ENCODE results near the gene NECTIN2.
"Not testable (repeated sequence)": the region's sequence is repeated elsewhere in the genome, so short reads cannot be mapped to it uniquely, and the experiment has no call there.

NECTIN2 gene

DNA sequence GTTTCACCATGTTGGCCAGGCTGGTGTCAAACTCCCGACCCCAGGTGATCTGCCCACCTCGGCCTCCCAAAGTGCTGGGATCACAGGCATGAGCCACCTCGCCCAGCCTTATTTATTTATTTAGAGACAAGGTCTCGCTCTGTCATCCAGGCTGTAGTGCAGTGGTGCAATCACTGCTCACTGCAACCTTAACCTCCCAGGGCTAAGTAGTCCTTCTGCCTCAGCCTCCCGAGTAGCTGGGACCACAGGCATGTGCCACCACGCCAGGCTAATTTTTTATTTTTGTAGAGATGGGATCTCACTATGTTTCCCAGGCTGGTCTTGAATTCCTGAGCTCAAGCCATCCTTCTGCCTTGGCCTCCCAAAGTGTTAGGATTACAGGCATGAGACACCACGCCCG, 11.7 kb upstream of the NECTIN2 start:
- H3K9ac ChIP-seq (ENCODE audit: low read depth in 1 of 2, low read length in 2 of 2); H3K36me3 ChIP-seq (ENCODE audit: control insufficient read depth in 1 of 2, insufficient read depth in 2 of 2, low read length in 2 of 2); H3K27me3 ChIP-seq (ENCODE audit: control insufficient read depth in 1 of 2, insufficient read depth in 2 of 2, low read length in 2 of 2); H3K27ac ChIP-seq (ENCODE audit: low read depth, low read length); H3K4me1 ChIP-seq (ENCODE audit: control insufficient read depth in 1 of 2, insufficient read depth in 2 of 2, low read length in 2 of 2); H3K4me3 ChIP-seq (ENCODE audit: low read depth in 1 of 2, low read length in 2 of 2); H3K9me3 ChIP-seq (ENCODE audit: control insufficient read depth in 1 of 2, low read length in 2 of 2): not testable (repeated sequence)

GRCh38 chr19:44839276-44839675, 6.8 kb upstream of the NECTIN2 start:
- Histone ChIP-seq H3K4me1 (ENCODE audit: control insufficient read depth in 1 of 2, insufficient read depth in 2 of 2, low read length in 2 of 2) (no peaks in the 10 kb centered on the region), H3K27me3 (ENCODE audit: control insufficient read depth in 1 of 2, insufficient read depth in 2 of 2, low read length in 2 of 2) (no peaks in the 10 kb centered on the region), H3K9me3 (ENCODE audit: control insufficient read depth in 1 of 2, low read length in 2 of 2) (no peaks in the 10 kb centered on the region), H3K4me3 (ENCODE audit: low read depth in 1 of 2, low read length in 2 of 2) (no peak overlapping the region), H3K36me3 (ENCODE audit: control insufficient read depth in 1 of 2, insufficient read depth in 2 of 2, low read length in 2 of 2) (no peaks in the 10 kb centered on the region), H3K27ac (ENCODE audit: low read depth, low read length) (no peak overlapping the region), H3K9ac (ENCODE audit: low read depth in 1 of 2, low read length in 2 of 2) (no peak overlapping the region)

DNA sequence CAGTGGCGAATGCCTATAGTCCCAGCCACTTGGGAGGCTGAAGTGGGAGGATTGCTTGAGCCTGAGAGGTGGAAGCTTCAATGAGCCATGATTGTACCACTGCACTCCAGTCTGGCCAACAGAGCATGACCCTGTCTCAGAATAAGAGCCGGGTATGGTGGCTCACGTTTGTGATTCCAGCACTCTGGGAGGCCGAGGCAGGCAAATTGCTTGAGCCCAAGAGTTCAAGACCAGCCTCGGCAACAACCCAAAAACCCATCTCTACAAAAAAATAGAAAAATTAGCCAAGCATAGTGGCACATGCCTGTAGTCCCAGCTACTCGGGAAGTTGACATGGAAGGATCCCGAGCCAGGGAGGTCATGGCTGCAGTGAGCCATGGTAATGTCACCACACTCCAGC, 5.3 kb upstream of the NECTIN2 start:
- H3K9ac ChIP-seq (ENCODE audit: low read depth in 1 of 2, low read length in 2 of 2), result no peak overlapping the region
- H3K9me3 ChIP-seq (ENCODE audit: control insufficient read depth in 1 of 2, low read length in 2 of 2), result no peaks in the 10 kb centered on the region
- no peaks in the 10 kb centered on the region for H3K36me3 ChIP-seq (ENCODE audit: control insufficient read depth in 1 of 2, insufficient read depth in 2 of 2, low read length in 2 of 2)
- H3K27me3 ChIP-seq (ENCODE audit: control insufficient read depth in 1 of 2, insufficient read depth in 2 of 2, low read length in 2 of 2), result no peaks in the 10 kb centered on the region
- H3K4me3 ChIP-seq (ENCODE audit: low read depth in 1 of 2, low read length in 2 of 2), result no peak overlapping the region
- H3K4me1 ChIP-seq (ENCODE audit: control insufficient read depth in 1 of 2, insufficient read depth in 2 of 2, low read length in 2 of 2), result peaks cover 9 to 10% of the 10 kb centered on the region in 2 donors
- no peak overlapping the region for H3K27ac ChIP-seq (ENCODE audit: low read depth, low read length)

DNA sequence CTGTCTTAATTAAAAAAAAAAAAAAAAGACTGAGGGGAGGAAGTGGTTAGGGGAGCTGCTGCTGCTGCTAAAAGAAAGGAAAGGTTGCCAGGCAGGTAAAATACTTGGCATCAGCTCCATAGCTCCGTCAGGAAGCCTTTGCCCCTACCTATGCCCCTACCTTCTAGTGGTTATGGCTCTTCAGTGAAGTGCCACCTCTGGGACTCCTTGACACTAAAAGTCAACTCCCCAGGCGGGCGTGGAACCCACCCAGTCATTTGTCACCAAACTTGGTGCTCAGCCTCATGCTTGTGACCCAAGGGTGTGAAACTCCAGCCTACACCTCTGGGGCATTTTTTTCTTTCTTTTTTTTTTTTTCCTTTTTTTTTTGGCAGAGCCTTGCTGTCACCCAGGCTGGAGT, 4.9 kb upstream of the NECTIN2 start:
- Histone ChIP-seq H3K27ac (ENCODE audit: low read depth, low read length) (no peak overlapping the region), H3K9me3 (ENCODE audit: control insufficient read depth in 1 of 2, low read length in 2 of 2) (no peaks in the 10 kb centered on the region), H3K4me1 (ENCODE audit: control insufficient read depth in 1 of 2, insufficient read depth in 2 of 2, low read length in 2 of 2) (peaks cover 9 to 10% of the 10 kb centered on the region in 2 donors), H3K36me3 (ENCODE audit: control insufficient read depth in 1 of 2, insufficient read depth in 2 of 2, low read length in 2 of 2) (no peaks in the 10 kb centered on the region), H3K27me3 (ENCODE audit: control insufficient read depth in 1 of 2, insufficient read depth in 2 of 2, low read length in 2 of 2) (no peaks in the 10 kb centered on the region), H3K9ac (ENCODE audit: low read depth in 1 of 2, low read length in 2 of 2) (no peak overlapping the region), H3K4me3 (ENCODE audit: low read depth in 1 of 2, low read length in 2 of 2) (no peak overlapping the region)

- Histone ChIP-seq H3K27me3 (ENCODE audit: control insufficient read depth in 1 of 2, insufficient read depth in 2 of 2, low read length in 2 of 2) (no peaks in the 10 kb centered on the region), H3K4me1 (ENCODE audit: control insufficient read depth in 1 of 2, insufficient read depth in 2 of 2, low read length in 2 of 2) (peaks cover 16 to 27% of the 10 kb centered on the region in 2 donors), H3K36me3 (ENCODE audit: control insufficient read depth in 1 of 2, insufficient read depth in 2 of 2, low read length in 2 of 2) (no peaks in the 10 kb centered on the region), H3K9ac (ENCODE audit: low read depth in 1 of 2, low read length in 2 of 2) (peak overlapping the region; percentile 57 to 82), H3K9me3 (ENCODE audit: control insufficient read depth in 1 of 2, low read length in 2 of 2) (no peaks in the 10 kb centered on the region), H3K4me3 (ENCODE audit: low read depth in 1 of 2, low read length in 2 of 2) (peak overlapping the region; percentile 81 to 84), H3K27ac (ENCODE audit: low read depth, low read length) (peak overlapping the region; percentile 68)
Observed at GRCh38 chr19:44845286-44845611, 848 bp upstream of the NECTIN2 start.

DNA sequence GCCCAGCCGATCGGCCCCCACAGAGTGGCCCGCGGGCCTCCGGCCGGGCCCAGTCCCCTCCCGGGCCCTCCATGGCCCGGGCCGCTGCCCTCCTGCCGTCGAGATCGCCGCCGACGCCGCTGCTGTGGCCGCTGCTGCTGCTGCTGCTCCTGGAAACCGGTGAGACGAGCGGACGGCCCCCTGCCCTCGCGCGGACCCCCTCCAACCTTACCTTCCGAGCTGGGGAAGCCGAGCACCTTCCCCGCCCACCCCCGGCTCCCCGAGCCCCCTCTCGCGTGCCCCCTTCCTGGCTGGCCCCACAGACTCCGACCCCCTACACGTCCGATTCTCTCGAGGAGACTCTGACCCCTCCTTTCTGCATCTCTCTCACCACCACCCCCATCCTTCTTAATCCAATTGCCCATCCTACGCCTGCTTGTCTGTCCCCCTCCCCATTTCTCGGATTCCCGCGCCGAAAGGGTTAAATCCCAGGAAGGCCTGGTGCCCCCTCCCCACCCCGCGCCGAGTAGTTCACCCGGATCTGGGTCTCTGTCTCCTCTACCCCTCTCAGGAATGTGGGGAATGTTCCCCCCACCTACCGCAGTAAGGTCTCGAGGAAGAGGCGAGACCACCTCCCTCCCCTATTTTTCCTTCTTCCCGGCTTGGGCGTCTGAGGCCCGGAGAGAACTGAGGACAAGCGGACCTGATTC, 502 bp downstream of the NECTIN2 start:
- Histone ChIP-seq H3K36me3 (ENCODE audit: control insufficient read depth in 1 of 2, insufficient read depth in 2 of 2, low read length in 2 of 2) (no peaks in the 10 kb centered on the region), H3K27ac (ENCODE audit: low read depth, low read length) (peak overlapping the region; percentile 96), H3K27me3 (ENCODE audit: control insufficient read depth in 1 of 2, insufficient read depth in 2 of 2, low read length in 2 of 2) (no peaks in the 10 kb centered on the region), H3K4me3 (ENCODE audit: low read depth in 1 of 2, low read length in 2 of 2) (peak overlapping the region; percentile 87 to 98), H3K9ac (ENCODE audit: low read depth in 1 of 2, low read length in 2 of 2) (peak overlapping the region; percentile 98 to 100), H3K9me3 (ENCODE audit: control insufficient read depth in 1 of 2, low read length in 2 of 2) (no peaks in the 10 kb centered on the region), H3K4me1 (ENCODE audit: control insufficient read depth in 1 of 2, insufficient read depth in 2 of 2, low read length in 2 of 2) (peaks cover 16 to 27% of the 10 kb centered on the region in 2 donors)

- peaks cover 16 to 27% of the 10 kb centered on the region in 2 donors for H3K4me1 ChIP-seq (ENCODE audit: control insufficient read depth in 1 of 2, insufficient read depth in 2 of 2, low read length in 2 of 2)
- H3K9ac ChIP-seq (ENCODE audit: low read depth in 1 of 2, low read length in 2 of 2), result peak overlapping the region; percentile 98 to 100
- no peaks in the 10 kb centered on the region for H3K27me3 ChIP-seq (ENCODE audit: control insufficient read depth in 1 of 2, insufficient read depth in 2 of 2, low read length in 2 of 2)
- no peaks in the 10 kb centered on the region for H3K9me3 ChIP-seq (ENCODE audit: control insufficient read depth in 1 of 2, low read length in 2 of 2)
- peak overlapping the region; percentile 87 to 98 for H3K4me3 ChIP-seq (ENCODE audit: low read depth in 1 of 2, low read length in 2 of 2)
- peak overlapping the region; percentile 96 for H3K27ac ChIP-seq (ENCODE audit: low read depth, low read length)
- no peaks in the 10 kb centered on the region for H3K36me3 ChIP-seq (ENCODE audit: control insufficient read depth in 1 of 2, insufficient read depth in 2 of 2, low read length in 2 of 2)
Observed at GRCh38 chr19:44847144-44848035, 1.3 kb downstream of the NECTIN2 start.

DNA sequence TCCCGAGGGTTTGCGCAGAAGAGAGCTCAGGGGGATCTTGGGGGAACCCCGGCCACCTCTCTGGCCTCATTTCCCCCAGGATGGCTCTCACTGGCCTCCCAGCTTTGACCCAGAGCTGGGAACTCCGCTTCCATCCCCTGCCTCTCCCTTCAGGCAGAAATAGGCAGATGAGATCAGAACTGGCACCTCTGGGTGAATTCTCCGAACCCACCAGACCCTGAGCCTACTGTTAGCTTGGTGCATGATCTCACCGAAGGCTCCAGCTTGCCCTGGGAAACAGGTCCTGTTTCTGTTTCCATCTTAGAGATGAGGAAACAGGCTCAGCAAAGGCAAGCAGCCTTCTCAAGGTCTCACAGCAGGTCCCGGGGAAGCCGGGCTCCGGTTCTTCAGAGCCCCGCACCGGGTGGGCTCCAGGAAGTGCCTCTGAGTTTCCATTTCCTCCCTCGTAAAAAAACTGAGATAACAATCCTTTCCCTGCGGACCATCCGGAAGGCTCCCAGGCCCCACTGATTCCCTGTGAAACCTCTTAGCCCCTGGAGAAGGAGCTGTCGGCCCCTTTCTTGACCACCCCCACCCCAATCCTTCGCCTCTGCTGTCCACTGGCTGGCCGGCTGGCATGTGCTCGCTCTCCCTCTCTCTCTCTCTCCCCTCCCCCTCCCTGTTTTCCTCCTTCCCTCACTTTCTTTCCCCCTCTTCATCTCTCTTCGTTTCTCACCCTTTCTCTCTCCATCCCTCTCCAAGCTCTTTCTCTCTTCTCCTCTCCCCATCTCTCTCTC, 2.1 kb downstream of the NECTIN2 start:
- Histone ChIP-seq H3K9ac (ENCODE audit: low read depth in 1 of 2, low read length in 2 of 2) (peak overlapping the region; percentile 56 to 100), H3K4me3 (ENCODE audit: low read depth in 1 of 2, low read length in 2 of 2) (peak overlapping the region; percentile 87 to 98), H3K36me3 (ENCODE audit: control insufficient read depth in 1 of 2, insufficient read depth in 2 of 2, low read length in 2 of 2) (no peaks in the 10 kb centered on the region), H3K4me1 (ENCODE audit: control insufficient read depth in 1 of 2, insufficient read depth in 2 of 2, low read length in 2 of 2) (peaks cover 16 to 27% of the 10 kb centered on the region in 2 donors), H3K27me3 (ENCODE audit: control insufficient read depth in 1 of 2, insufficient read depth in 2 of 2, low read length in 2 of 2) (no peaks in the 10 kb centered on the region), H3K9me3 (ENCODE audit: control insufficient read depth in 1 of 2, low read length in 2 of 2) (no peaks in the 10 kb centered on the region), H3K27ac (ENCODE audit: low read depth, low read length) (peak overlapping the region; percentile 96)

DNA sequence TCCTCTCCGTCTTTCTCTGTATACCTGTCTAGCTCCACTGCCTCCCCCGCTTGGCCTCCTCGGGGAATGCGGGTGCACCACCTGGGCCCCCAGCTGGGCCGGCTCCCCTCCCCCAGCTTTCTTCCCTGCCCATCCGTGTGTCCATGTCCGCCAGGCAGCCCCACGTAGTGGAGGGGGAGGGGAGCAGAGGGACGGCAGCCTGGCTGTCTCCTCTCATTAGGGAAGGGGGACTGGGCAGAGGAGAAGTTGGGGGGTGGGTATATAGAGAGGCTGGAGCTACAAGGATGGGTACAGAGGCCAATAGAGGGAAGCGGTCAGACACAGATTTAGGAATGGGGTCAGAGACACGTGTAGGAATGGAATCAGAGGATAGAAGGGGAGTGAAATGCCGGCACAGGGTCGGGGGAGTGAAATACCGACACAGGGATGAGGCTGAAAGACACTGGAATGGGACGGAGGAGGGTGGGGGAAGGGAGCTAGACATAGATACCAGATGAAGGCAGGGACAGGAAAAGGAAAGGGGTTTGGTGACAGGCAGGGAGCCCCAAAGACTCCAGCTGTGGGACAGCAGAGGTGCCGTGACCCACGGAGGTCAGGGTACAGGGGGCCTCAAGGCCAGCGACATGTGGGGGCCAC, 2.8 kb downstream of the NECTIN2 start:
- Histone ChIP-seq H3K9ac (ENCODE audit: low read depth in 1 of 2, low read length in 2 of 2) (no peak overlapping the region), H3K4me1 (ENCODE audit: control insufficient read depth in 1 of 2, insufficient read depth in 2 of 2, low read length in 2 of 2) (peaks cover 16 to 27% of the 10 kb centered on the region in 2 donors), H3K27me3 (ENCODE audit: control insufficient read depth in 1 of 2, insufficient read depth in 2 of 2, low read length in 2 of 2) (no peaks in the 10 kb centered on the region), H3K36me3 (ENCODE audit: control insufficient read depth in 1 of 2, insufficient read depth in 2 of 2, low read length in 2 of 2) (no peaks in the 10 kb centered on the region), H3K27ac (ENCODE audit: low read depth, low read length) (peak overlapping the region; percentile 96), H3K9me3 (ENCODE audit: control insufficient read depth in 1 of 2, low read length in 2 of 2) (no peaks in the 10 kb centered on the region), H3K4me3 (ENCODE audit: low read depth in 1 of 2, low read length in 2 of 2) (peak overlapping the region; percentile 26 to 87)
